Stimulated activated CD4-positive, alpha-beta T cell treated with anti-CD3 and anti-CD28 coated beads, Interleukin-4, amount 100 ng/mL, for 24 hours (primary cell): ENCODE measurements around the gene ARHGAP28.
"Not testable (repeated sequence)": the region's sequence is repeated elsewhere in the genome, so short reads cannot be mapped to it uniquely, and the experiment has no call there.

Experiments used
- DNase-seq: peaks from one replicate; pipeline ENCODE4 v3.0.0-alpha.2; 2020

ARHGAP28 gene

GRCh38 chr18:6827566-6827965 is 98.0 kb downstream of the ARHGAP28 start:
- DNase-seq, result not testable (repeated sequence)

GRCh38 chr18:6830916-6831315 is 101.4 kb downstream of the ARHGAP28 start:
- DNase-seq, result no peak

DNA sequence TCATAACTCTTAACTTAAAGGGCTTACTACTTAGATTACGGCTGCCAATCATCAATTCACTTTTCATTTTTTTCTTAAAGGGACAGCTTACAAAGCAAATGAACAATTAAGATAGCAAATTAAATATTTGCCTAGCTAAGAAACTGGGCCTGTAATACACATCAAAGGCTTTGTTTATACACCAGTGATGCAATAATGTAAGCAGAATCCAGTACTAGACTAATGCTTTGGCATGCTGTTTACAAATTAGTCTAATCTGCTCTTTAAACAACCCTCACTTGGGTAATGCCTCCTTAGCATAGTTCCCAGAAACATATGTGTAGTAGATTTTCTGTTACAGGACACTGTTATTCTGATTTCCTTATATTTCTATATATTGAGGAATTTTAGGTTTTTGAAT is 105.8 kb downstream of the ARHGAP28 start:
- no peak for DNase-seq

- DNase-seq, result no peak
Observed at GRCh38 chr18:6836331-6836730, 106.8 kb downstream of the ARHGAP28 start.

DNA sequence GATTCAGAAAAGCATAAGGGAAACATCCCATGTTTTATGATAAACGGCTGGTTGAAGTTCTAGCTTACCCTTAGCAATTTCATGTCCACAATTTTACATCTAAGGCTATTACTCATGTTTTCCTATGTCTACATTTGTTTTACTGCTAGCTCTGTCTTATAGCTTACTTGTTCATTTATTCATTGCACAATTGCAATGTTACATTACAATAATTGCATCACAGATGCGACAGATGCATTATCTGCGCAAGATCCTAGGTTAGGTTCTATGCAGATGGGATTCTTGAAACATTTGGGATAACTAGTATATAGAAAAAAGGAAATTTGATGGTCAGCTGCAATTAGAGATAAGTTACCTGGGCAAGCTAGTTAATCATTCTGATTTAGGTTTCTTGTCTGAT is 108.4 kb downstream of the ARHGAP28 start:
- no peak for DNase-seq

DNA sequence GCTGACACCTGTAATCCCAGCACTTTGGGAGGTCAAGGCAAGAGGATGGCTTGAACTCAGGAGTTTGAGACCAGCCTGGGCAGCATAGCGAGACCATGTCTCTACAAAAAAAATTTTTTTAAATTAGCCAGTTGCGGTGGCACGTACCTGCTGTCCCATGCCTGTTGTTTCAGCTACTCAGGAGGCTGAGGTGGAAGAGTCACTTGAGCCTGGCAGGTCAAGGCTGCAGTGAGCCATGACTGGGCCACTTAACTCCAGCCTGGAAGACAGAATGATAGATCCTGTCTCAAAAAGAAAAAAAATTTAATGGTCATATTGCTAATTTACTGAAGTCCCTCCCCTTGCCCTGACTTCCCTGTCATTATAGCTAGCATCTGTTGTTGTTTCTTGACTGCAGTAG is 112.6 kb downstream of the ARHGAP28 start:
- no peak for DNase-seq

DNA sequence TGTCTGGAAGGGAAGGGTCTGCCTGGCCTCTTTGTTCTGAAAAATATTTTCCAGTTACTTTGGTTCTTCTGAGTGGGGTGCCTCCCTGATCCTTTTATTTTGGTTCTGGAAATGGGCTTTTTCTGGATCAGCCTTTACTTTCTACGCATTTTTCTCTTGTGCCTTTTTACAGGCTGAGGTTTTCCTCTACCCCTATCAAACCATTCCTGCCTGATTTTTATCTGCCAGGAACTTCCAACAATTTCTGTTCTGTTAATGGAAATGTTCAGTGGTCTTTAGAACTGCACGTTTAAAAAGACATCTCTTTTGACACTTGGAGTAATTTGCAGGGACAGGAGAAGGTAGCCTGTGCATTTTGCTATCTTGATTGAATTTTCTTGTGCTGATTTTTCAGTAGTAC is 113.8 kb downstream of the ARHGAP28 start:
- DNase-seq, result no peak

- not testable (repeated sequence) for DNase-seq
Observed at GRCh38 chr18:6845521-6845920, 116.0 kb downstream of the ARHGAP28 start.

- DNase-seq, result no peak
Observed at GRCh38 chr18:6850396-6850795, 120.9 kb downstream of the ARHGAP28 start.

DNA sequence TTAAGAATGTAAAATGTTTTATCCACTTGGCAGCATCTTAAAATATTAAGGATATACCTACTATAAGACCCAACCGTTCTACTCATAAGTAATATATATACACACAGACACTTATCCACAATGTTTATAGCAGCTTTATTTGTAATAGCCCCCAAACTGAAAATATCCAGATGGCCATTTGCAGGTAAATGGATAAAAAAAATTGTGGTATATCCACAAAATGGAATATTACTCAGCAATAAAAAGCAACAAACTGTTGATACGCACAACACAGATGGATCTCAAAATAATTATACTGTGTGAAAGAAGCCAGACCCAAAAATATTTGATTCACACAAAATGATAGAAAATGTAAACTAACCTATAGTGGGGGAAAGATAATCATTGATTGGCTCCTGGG is 122.0 kb downstream of the ARHGAP28 start:
- no peak for DNase-seq

DNA sequence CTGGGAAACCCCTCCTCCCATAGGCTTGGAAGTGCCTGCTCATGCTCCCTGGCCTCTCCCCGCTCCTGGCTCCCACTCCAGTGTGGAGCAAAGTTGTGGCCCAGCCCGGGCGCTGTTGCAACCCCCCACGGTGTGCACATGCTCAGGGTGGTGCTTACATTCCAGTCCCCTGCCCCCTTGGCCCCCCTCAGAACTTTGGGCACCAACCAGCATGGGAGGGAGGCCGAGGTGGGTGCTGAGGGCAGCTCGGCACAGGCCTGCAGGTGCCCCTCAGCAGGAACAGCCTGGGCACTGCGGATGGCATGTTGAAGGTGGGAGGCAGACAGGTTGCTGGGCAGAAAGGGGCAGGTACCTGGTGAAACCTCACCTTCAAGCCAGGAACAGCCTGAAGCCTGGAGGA is 125.3 kb downstream of the ARHGAP28 start:
- DNase-seq, result no peak

- DNase-seq, result no peak
Observed at GRCh38 chr18:6855767-6856166, 126.3 kb downstream of the ARHGAP28 start.

GRCh38 chr18:6857300-6857699 is 127.8 kb downstream of the ARHGAP28 start:
- DNase-seq, result no peak

- no peak for DNase-seq
Observed at GRCh38 chr18:6859676-6860422, 130.3 kb downstream of the ARHGAP28 start.

GRCh38 chr18:6860804-6861448 is 131.4 kb downstream of the ARHGAP28 start:
- no peak for DNase-seq

- DNase-seq, result no peak
Observed at GRCh38 chr18:6865251-6865650, 135.7 kb downstream of the ARHGAP28 start.

DNA sequence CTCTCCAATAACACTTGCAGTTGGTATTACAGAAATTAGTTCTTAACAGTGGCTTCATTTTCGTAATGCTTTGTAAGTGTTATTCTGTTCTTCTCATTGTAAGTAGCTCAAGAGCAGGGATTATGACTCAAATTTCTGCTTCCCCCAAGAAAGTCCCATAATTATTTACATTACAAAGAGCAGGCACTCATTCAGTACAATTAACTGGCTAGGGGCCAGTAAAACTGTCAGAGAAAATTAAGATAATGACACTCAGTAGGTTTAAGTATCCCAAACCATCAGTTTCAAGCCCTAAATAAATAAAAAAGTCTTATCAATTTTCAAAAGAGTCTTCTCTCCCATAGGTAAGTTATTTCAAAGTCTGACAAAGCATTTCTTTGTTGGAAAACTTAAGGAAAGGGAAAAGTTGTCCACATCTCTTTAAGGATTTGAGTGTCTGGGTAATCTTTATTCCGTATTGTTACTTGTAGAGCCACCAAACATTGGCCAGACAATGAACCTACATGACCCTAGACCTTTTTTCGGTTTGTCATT is 137.1 kb downstream of the ARHGAP28 start:
- DNase-seq, result no peak

DNA sequence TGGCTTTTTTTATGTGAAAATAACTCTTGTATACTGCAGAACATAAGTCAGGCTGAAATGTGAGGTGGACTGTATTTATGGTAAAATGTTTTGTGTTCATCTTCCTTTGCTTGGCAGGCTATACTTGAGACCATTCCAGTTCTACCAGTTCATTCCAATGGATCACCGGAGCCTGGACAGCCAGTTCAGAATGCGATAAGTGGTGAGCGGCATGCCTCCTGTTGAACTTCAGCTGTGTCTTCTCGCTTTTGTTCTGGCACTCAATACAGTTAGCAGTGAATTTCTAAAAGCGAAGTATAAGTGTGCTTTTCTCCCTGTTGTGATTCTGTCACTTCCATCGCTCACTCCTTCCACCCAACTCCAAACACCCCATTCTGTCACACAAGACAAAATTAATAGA is 138.5 kb downstream of the ARHGAP28 start:
- no peak for DNase-seq

DNA sequence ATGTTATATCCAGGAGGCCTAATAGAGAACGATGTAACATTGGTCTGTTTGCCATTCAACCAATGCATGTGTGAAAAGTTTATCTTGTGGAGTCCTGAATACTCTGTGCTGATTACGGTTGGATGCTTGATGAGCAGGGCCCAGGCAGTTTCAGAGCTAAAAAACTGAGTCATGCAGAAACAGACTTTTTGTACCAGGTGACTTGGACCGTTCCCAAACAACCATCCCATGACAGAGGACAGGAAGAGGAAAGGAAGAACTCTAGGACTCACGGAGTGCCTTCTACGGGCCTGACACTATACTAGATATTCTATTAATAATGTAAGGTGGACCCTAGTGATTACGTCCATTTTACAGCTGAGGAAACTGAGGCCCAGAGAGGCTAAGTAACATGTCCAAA is 142.1 kb downstream of the ARHGAP28 start:
- DNase-seq, result no peak

GRCh38 chr18:6873040-6873751 is 143.7 kb downstream of the ARHGAP28 start:
- DNase-seq, result no peak

- DNase-seq, result no peak
Observed at GRCh38 chr18:6874315-6874714, 144.8 kb downstream of the ARHGAP28 start.

GRCh38 chr18:6875749-6876148 is 146.2 kb downstream of the ARHGAP28 start:
- DNase-seq, result no peak

- DNase-seq, result no peak
Observed at GRCh38 chr18:6876641-6877041, 147.1 kb downstream of the ARHGAP28 start.

DNA sequence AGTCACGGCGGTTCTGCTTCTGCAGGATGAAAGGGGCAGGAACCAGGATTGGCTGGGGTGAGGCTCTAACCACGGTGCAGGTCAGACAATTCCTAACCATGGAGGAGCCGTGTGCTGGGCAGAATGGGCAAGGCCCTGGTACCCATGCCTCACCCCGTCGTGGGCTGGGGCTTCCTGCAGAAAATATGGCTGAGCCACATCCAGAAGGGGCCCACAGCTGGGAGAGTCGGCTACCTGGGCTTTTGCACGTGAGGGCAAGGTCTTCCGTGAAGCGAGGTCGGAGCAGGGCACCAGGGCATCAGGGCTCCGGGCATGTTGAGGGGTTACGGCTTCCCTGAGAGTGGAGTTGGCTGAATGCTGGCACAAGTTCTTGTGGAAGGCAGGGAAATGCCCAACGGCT is 147.8 kb downstream of the ARHGAP28 start:
- no peak for DNase-seq
